Trophoblast cell (in vitro differentiated cells and primary cell): Measurements from ENCODE around the gene PRTFDC1.

Experiments
- DNase-seq, 2 donors: peaks; one replicate each; pipeline ENCODE4 v3.0.0-alpha.2; 2016
- H2AFZ ChIP-seq: 2 replicates; pipeline ENCODE4 v1.6.1; 2013; ENCODE audit warnings: low read length, moderate library complexity, mild to moderate bottlenecking; ENCODE audit not compliant: insufficient read depth, poor library complexity
- H2AK5ac ChIP-seq: 2 replicates; pipeline ENCODE4 v1.6.1; 2013; ENCODE audit warnings: mild to moderate bottlenecking, low read length
- H2BK120ac ChIP-seq: 2 replicates; pipeline ENCODE4 v1.6.1; 2013; ENCODE audit warnings: low read length, mild to moderate bottlenecking, moderate library complexity; ENCODE audit not compliant: insufficient read depth, poor library complexity
- H2BK12ac ChIP-seq: 2 replicates; pipeline ENCODE4 v1.6.1; 2013; ENCODE audit warnings: mild to moderate bottlenecking, low read length, moderate library complexity
- H2BK5ac ChIP-seq: 2 replicates; pipeline ENCODE4 v1.6.1; 2013; ENCODE audit warnings: low read length, low read depth, moderate library complexity, mild to moderate bottlenecking; ENCODE audit not compliant: poor library complexity
- H3K14ac ChIP-seq: 2 replicates; pipeline ENCODE4 v1.6.1; 2013; ENCODE audit warnings: mild to moderate bottlenecking, low read length
- H3K18ac ChIP-seq: 2 replicates; pipeline ENCODE4 v1.6.1; 2013; ENCODE audit warnings: mild to moderate bottlenecking, low read length
- H3K23ac ChIP-seq: 2 replicates; pipeline ENCODE4 v1.6.1; 2013; ENCODE audit warnings: low read length
- H3K27ac ChIP-seq: 2 replicates; pipeline ENCODE4 v1.5.1; 2013; ENCODE audit warnings: low read depth, mild to moderate bottlenecking, inconsistent platforms, low read length, moderate library complexity
- H3K27me3 ChIP-seq: 2 replicates; pipeline ENCODE4 v1.6.1; 2013; ENCODE audit warnings: inconsistent platforms, mild to moderate bottlenecking, low read length, moderate library complexity; ENCODE audit not compliant: insufficient read depth
- H3K36me3 ChIP-seq, 2 experiments: 1 replicate in 1 of 2; 2 replicates in 1 of 2; pipeline ENCODE4 v1.6.1; 2013; ENCODE audit warnings: low read length in 2 of 2, mild to moderate bottlenecking in 2 of 2, moderate library complexity in 1 of 2; ENCODE audit not compliant: insufficient read depth in 2 of 2, control insufficient read depth in 1 of 2
- H3K4ac ChIP-seq: 2 replicates; pipeline ENCODE4 v1.6.1; 2013; ENCODE audit warnings: low read depth, mild to moderate bottlenecking, low read length, moderate library complexity
- H3K4me1 ChIP-seq, 2 experiments: 1 replicate in 1 of 2; 2 replicates in 1 of 2; pipeline ENCODE4 v1.6.1; 2013; ENCODE audit warnings: low read length in 2 of 2, mild to moderate bottlenecking in 2 of 2, moderate library complexity in 1 of 2; ENCODE audit not compliant: insufficient read depth in 2 of 2, control insufficient read depth in 1 of 2
- H3K4me2 ChIP-seq: 2 replicates; pipeline ENCODE4 v1.6.1; 2013; ENCODE audit warnings: inconsistent platforms, mild to moderate bottlenecking, low read length, moderate library complexity
- H3K4me3 ChIP-seq: 2 replicates; pipeline ENCODE4 v1.5.1; 2013; ENCODE audit warnings: mild to moderate bottlenecking, low read depth, low read length, inconsistent platforms
- H3K79me1 ChIP-seq: one replicate; pipeline ENCODE4 v1.6.1; 2013; ENCODE audit warnings: low read length
- H3K79me2 ChIP-seq: 2 replicates; pipeline ENCODE4 v1.6.1; 2013; ENCODE audit warnings: low read length, mild to moderate bottlenecking; ENCODE audit not compliant: control insufficient read depth, insufficient read depth, poor library complexity
- H3K9ac ChIP-seq: 2 replicates; pipeline ENCODE4 v1.6.1; 2013; ENCODE audit warnings: mild to moderate bottlenecking, low read length
- H3K9me3 ChIP-seq: 2 replicates; pipeline ENCODE4 v1.6.1; 2013; ENCODE audit warnings: low read depth, mild to moderate bottlenecking, control low read depth, inconsistent platforms, low read length; ENCODE audit not compliant: insufficient read depth
- H4K12ac ChIP-seq: 2 replicates; pipeline ENCODE4 v1.6.1; 2013; ENCODE audit warnings: low read depth, mild to moderate bottlenecking, low read length, moderate library complexity
- H4K8ac ChIP-seq: 2 replicates; pipeline ENCODE4 v1.6.1; 2013; ENCODE audit warnings: low read depth, mild to moderate bottlenecking, low read length, moderate library complexity
- H4K91ac ChIP-seq: one replicate; pipeline ENCODE4 v1.6.1; 2013; ENCODE audit warnings: low read depth, mild to moderate bottlenecking, low read length, moderate library complexity
- WGBS: extraction: QIAGEN DNeasy Blood & Tissue Kit; methylation state at CpG from one replicate; pipeline ENCODE4 v1.1.7; 2013; ENCODE audit warnings: missing lambda C conversion rate; ENCODE audit not compliant: insufficient read length, insufficient coverage; ENCODE audit errors: extremely low coverage; 5-methylcytosine and 5-hydroxymethylcytosine counted together

PRTFDC1 gene

GRCh38 chr10:24992512-24993133 is 40.2 kb upstream of the PRTFDC1 start:
- Histone ChIP-seq H3K4me2 (no peak overlapping the region), H3K27ac (no peak overlapping the region), H3K79me2 (no peaks in the 10 kb centered on the region), H4K8ac (no peak overlapping the region), H4K91ac (no peak overlapping the region), H3K18ac (no peak overlapping the region), H4K12ac (no peak overlapping the region), H2BK120ac (no peak overlapping the region), H3K9ac (no peak overlapping the region), H3K27me3 (no peaks in the 10 kb centered on the region), H3K36me3 (no peaks in the 10 kb centered on the region), H2AK5ac (no peak overlapping the region), H3K4me3 (no peak overlapping the region), H3K14ac (no peak overlapping the region), H2AFZ (no peak overlapping the region), H3K9me3 (no peaks in the 10 kb centered on the region), H2BK5ac (no peak overlapping the region), H2BK12ac (no peak overlapping the region), H3K4ac (no peak overlapping the region), H3K23ac (no peak overlapping the region), H3K4me1 (no peaks in the 10 kb centered on the region), H3K79me1 (no peaks in the 10 kb centered on the region)
- WGBS: no CpG with 5 or more reads among the region's 3 CpGs
- DNase-seq: no peak

GRCh38 chr10:24991298-24991697 is 38.9 kb upstream of the PRTFDC1 start:
- H3K9me3 ChIP-seq: no peaks in the 10 kb centered on the region
- no peaks in the 10 kb centered on the region for H3K27me3 ChIP-seq
- no peak overlapping the region for H2BK120ac ChIP-seq
- H3K4me2 ChIP-seq: no peak overlapping the region
- H3K79me1 ChIP-seq: no peaks in the 10 kb centered on the region
- H3K18ac ChIP-seq: no peak overlapping the region
- no peak overlapping the region for H4K8ac ChIP-seq
- no peak overlapping the region for H3K14ac ChIP-seq
- no peaks in the 10 kb centered on the region for H3K79me2 ChIP-seq
- no peak overlapping the region for H3K9ac ChIP-seq
- no peak overlapping the region for H2BK5ac ChIP-seq
- no peak overlapping the region for H3K4me3 ChIP-seq
- H3K36me3 ChIP-seq: no peaks in the 10 kb centered on the region
- no peak overlapping the region for H3K27ac ChIP-seq
- no peak overlapping the region for H4K91ac ChIP-seq
- H2AK5ac ChIP-seq: no peak overlapping the region
- WGBS: no CpG with 5 or more reads among the region's 13 CpGs
- no peak overlapping the region for H3K23ac ChIP-seq
- H3K4me1 ChIP-seq: no peaks in the 10 kb centered on the region
- no peak overlapping the region for H3K4ac ChIP-seq
- no peak for DNase-seq
- H4K12ac ChIP-seq: no peak overlapping the region
- no peak overlapping the region for H2BK12ac ChIP-seq
- H2AFZ ChIP-seq: no peak overlapping the region

DNA sequence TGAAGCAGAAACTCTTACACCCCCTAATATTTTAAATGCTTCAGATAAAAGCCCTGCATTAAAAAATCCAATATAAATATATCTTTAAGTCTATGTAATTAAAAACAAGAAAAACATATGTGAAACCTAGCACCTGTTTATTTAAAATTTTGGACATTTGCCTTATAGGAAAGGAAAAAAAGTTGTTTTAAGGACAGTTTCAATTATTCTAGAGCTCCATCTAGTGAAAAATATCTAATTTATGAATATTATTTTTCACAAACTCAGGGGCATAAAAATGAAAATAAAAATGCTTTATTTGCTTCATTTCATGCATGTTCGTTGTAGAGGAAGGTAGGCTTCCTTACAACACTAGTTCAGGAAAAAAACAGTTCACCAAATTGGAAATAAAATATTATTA is 37.5 kb upstream of the PRTFDC1 start:
- Histone ChIP-seq H2BK120ac (no peak overlapping the region), H4K12ac (no peak overlapping the region), H3K23ac (no peak overlapping the region), H2AFZ (no peak overlapping the region), H3K4me3 (no peak overlapping the region), H4K8ac (no peak overlapping the region), H2BK12ac (no peak overlapping the region), H3K79me2 (no peaks in the 10 kb centered on the region), H3K4ac (no peak overlapping the region), H2BK5ac (no peak overlapping the region), H3K18ac (no peak overlapping the region), H3K4me1 (no peaks in the 10 kb centered on the region), H4K91ac (no peak overlapping the region), H3K27me3 (no peaks in the 10 kb centered on the region), H2AK5ac (no peak overlapping the region), H3K79me1 (no peaks in the 10 kb centered on the region), H3K9ac (no peak overlapping the region), H3K27ac (no peak overlapping the region), H3K36me3 (no peaks in the 10 kb centered on the region), H3K9me3 (no peaks in the 10 kb centered on the region), H3K4me2 (no peak overlapping the region), H3K14ac (no peak overlapping the region)
- no CpG with 5 or more reads among the region's 1 CpG for WGBS
- DNase-seq: peak in 1 of 2 donors; percentile 10

- Histone ChIP-seq H3K36me3 (no peaks in the 10 kb centered on the region), H3K14ac (no peak overlapping the region), H2BK12ac (no peak overlapping the region), H3K27ac (no peak overlapping the region), H4K8ac (no peak overlapping the region), H3K4ac (no peak overlapping the region), H4K91ac (no peak overlapping the region), H3K27me3 (no peaks in the 10 kb centered on the region), H3K9ac (no peak overlapping the region), H3K18ac (no peak overlapping the region), H2AFZ (no peak overlapping the region), H3K4me2 (no peak overlapping the region), H3K23ac (no peak overlapping the region), H2BK5ac (no peak overlapping the region), H4K12ac (no peak overlapping the region), H2BK120ac (no peak overlapping the region), H3K4me3 (no peak overlapping the region), H3K9me3 (no peaks in the 10 kb centered on the region), H3K79me2 (no peaks in the 10 kb centered on the region), H3K79me1 (no peaks in the 10 kb centered on the region), H2AK5ac (no peak overlapping the region), H3K4me1 (no peaks in the 10 kb centered on the region)
- no CpG with 5 or more reads among the region's 12 CpGs for WGBS
- peak; percentile 50 to 76 for DNase-seq
Measured at GRCh38 chr10:24988831-24989640, 36.6 kb upstream of the PRTFDC1 start.
